ENCODE measurements around the gene EEIG1. TPM values are rescaled to one million over a fixed set of nuclear protein-coding genes. Genes with fewer than 3 reads are reported as not detected.

The EEIG1 gene
- total and polyA plus RNA-seq, 10 of the 15 experiments (the other 5 are each of a cell fraction or from before 2014, with no cell fraction given): 1.2 to 75.9 (median 9.0) TPM

DNA sequence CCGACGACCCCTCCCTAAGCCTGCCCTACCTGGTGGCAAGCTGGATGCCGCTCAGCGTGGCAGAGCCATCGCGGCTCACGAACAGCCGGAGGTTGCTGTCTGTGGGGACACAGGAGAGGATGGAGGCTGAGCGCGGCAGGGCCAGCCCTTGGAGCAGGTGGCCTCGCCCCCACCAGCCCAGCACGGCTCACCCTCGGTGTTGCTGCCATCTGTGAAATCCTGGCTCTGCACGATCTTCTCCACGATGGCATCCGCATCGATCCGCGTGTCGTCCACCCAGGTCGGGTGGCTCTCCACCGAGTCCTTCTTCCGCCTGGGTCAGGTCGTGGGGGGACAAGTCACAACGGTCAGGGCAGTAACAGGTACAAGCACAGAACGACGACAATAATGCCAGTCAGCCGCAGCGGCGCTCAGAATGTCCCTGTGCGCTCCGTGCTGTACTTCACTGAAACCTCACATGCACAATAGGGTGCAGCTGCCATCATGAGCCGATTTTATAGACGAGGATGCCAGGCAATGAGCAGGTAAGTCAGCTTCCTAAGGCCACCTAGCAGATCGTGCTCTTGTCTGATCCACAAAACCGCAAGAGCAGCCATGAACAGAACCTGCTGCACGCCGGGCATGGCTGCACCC lies 36.1 kb downstream of the EEIG1 start:
- ATAC-seq (no peak), FAIRE-seq (no peak), DNase-seq (ENCODE audit: low read depth, low spot score) (no peak)
- peaks cover 0 to 11% of the 10 kb centered on the region in 2 experiments; a peak in 3 of 4 replicates for H3K36me3 ChIP-seq (ENCODE audit: control insufficient read depth in 2 of 2, insufficient read depth in 2 of 2, low read length in 1 of 2)
- RAD21 ChIA-PET (ENCODE audit: unreplicated experiment): interaction anchor here (0.5 to 5.0 kb wide), 6 partner anchors 34 to 173 kb away, joined by 3 to 83 read pairs (median 5); partner anchors contain the start of gene EEIG1
- H3K4me1 ChIP-seq (ENCODE audit: control insufficient read depth, insufficient read depth, low read length): peaks cover 7% of the 10 kb centered on the region
- no peaks in the 10 kb centered on the region for H4K20me1 ChIP-seq (ENCODE audit: control insufficient read depth, insufficient read depth)
- 95% methylated on average over 32 of the region's 38 CpGs for WGBS (ENCODE audit: insufficient coverage, insufficient replicate concordance, low lambda C conversion rate, missing lambda C conversion rate)
- CTCF ChIA-PET: interaction anchor here (1.1 to 7.7 kb wide), 15 partner anchors 7 to 210 kb away, joined by 3 to 261 read pairs (median 5); partner anchors contain the start of genes EEIG1, NAIF1, PIP5KL1 and TOR2A
- no peak overlapping the region for H3K4me2 ChIP-seq (ENCODE audit: control insufficient read depth, insufficient read depth)
- in situ Hi-C loops (cut with MboI) (no loop called here), intact Hi-C loops (cut with micrococcal nuclease; ENCODE audit: unreplicated experiment) (no loop called here)
- no peaks in the 10 kb centered on the region for H3K79me2 ChIP-seq (ENCODE audit: control insufficient read depth, insufficient read depth, low read length)
- no TSS peak for BruUV-seq (replicated peaks)
- no peak for TF ChIP-seq SMAD1 (IDR thresholded peaks at IDR 0.05; ENCODE audit: low read depth, partially characterized antibody)
- TF ChIP-seq, protein P1, sequence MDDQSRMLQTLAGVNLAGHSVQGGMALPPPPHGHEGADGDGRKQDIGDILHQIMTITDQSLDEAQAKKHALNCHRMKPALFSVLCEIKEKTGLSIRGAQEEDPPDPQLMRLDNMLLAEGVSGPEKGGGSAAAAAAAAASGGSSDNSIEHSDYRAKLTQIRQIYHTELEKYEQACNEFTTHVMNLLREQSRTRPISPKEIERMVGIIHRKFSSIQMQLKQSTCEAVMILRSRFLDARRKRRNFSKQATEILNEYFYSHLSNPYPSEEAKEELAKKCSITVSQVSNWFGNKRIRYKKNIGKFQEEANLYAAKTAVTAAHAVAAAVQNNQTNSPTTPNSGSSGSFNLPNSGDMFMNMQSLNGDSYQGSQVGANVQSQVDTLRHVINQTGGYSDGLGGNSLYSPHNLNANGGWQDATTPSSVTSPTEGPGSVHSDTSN (IDR thresholded peaks at IDR 0.05; ENCODE audit: insufficient replicate concordance, low read depth, low read length): no peak
- TF ChIP-seq SMARCA5 (IDR thresholded peaks at IDR 0.05): no peak
- SMC1A ChIA-PET (ENCODE audit: uncharacterized antibody, unreplicated experiment): interaction anchor here (0.5 to 7.2 kb wide), 6 partner anchors 27 to 94 kb away, joined by 3 to 84 read pairs (median 8); no protein-coding TSS in a partner anchor
- no peaks in the 10 kb centered on the region for H3K27me3 ChIP-seq (replicated peaks in 1 of 2; ENCODE audit: control insufficient read depth in 2 of 2, insufficient read depth in 2 of 2, low read length in 1 of 2)
- H3K27ac ChIP-seq (ENCODE audit: control insufficient read depth, insufficient read depth): no peak overlapping the region
- no peak overlapping the region for H3K4me3 ChIP-seq
- H2AFZ ChIP-seq (ENCODE audit: control insufficient read depth, low read depth, low read length): no peak overlapping the region
- H3K9ac ChIP-seq (ENCODE audit: control insufficient read depth, insufficient read depth, low read length): no peak overlapping the region
- no peaks in the 10 kb centered on the region for H3K9me3 ChIP-seq (replicated peaks; ENCODE audit: control insufficient read depth, insufficient read depth, low read length)
- POLR2A ChIA-PET: interaction anchor here (0.5 kb wide), 1 partner anchor 59 kb away, joined by 3 read pairs; no protein-coding TSS in a partner anchor

DNA sequence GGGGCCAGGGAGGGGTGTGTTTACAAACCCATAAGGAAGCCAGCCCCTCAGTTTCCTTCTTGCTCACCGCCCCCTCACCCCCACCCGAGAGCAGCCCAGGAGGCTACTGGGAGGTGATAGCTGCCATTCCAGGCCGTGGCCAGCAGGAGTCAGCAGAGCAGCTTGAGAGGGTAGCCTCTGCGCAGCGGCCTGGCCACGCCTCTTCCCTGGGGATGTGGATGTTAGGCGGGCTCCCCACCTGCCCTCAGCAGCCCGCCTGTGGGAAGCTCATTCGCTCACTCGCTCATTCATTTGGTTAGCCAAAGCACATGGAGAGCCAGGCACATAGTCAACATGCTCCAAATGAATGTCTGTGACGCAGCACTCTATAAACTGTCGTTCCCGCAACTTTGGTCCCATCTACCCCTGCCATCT lies 37.1 kb downstream of the EEIG1 start:
- DNase-seq (ENCODE audit: low read depth, low spot score): no peak
- no peak overlapping the region for H3K9ac ChIP-seq (ENCODE audit: control insufficient read depth, insufficient read depth, low read length)
- no peak overlapping the region for H3K4me2 ChIP-seq (ENCODE audit: control insufficient read depth, insufficient read depth)
- no peaks in the 10 kb centered on the region for H3K9me3 ChIP-seq (replicated peaks; ENCODE audit: control insufficient read depth, insufficient read depth, low read length)
- no peaks in the 10 kb centered on the region for H3K79me2 ChIP-seq (ENCODE audit: control insufficient read depth, insufficient read depth, low read length)
- ChIA-PET POLR2A (no interaction called here), RAD21 (ENCODE audit: unreplicated experiment) (interaction anchor here (0.9 to 5.0 kb wide), 8 partner anchors 28 to 185 kb away, joined by 3 to 83 read pairs (median 5); partner anchors contain the start of gene EEIG1), CTCF (interaction anchor here (0.6 to 7.7 kb wide), 30 partner anchors 8 to 209 kb away, joined by 3 to 261 read pairs (median 4); partner anchors contain the start of genes EEIG1, NAIF1, PIP5KL1 and TOR2A), SMC1A (ENCODE audit: uncharacterized antibody, unreplicated experiment) (interaction anchor here (0.8 to 7.2 kb wide), 12 partner anchors 9 to 181 kb away, joined by 3 to 84 read pairs (median 4); no protein-coding TSS in a partner anchor)
- intact Hi-C loops (cut with micrococcal nuclease; ENCODE audit: unreplicated experiment): loop anchor here (1.0 kb wide), 2 partner anchors 92 to 174 kb away; no protein-coding TSS in a partner anchor
- no peaks in the 10 kb centered on the region for H3K27me3 ChIP-seq (replicated peaks in 1 of 2; ENCODE audit: control insufficient read depth in 2 of 2, insufficient read depth in 2 of 2, low read length in 1 of 2)
- ATAC-seq: peak; percentile 96
- H4K20me1 ChIP-seq (ENCODE audit: control insufficient read depth, insufficient read depth): no peaks in the 10 kb centered on the region
- WGBS (ENCODE audit: insufficient coverage, insufficient replicate concordance, low lambda C conversion rate, missing lambda C conversion rate): 26% methylated on average over 13 of the region's 13 CpGs
- peaks cover 0 to 11% of the 10 kb centered on the region in 2 experiments; a peak in 3 of 4 replicates for H3K36me3 ChIP-seq (ENCODE audit: control insufficient read depth in 2 of 2, insufficient read depth in 2 of 2, low read length in 1 of 2)
- H3K27ac ChIP-seq (ENCODE audit: control insufficient read depth, insufficient read depth): no peak overlapping the region
- peaks cover 7% of the 10 kb centered on the region for H3K4me1 ChIP-seq (ENCODE audit: control insufficient read depth, insufficient read depth, low read length)
- in situ Hi-C loops (cut with MboI): no loop called here
- no TSS peak for BruUV-seq (replicated peaks)
- no peak overlapping the region for H3K4me3 ChIP-seq
- peak; percentile 84 for FAIRE-seq
- H2AFZ ChIP-seq (ENCODE audit: control insufficient read depth, low read depth, low read length): no peak overlapping the region
- TF ChIP-seq ZNF24 (IDR thresholded peaks at IDR 0.05) (no peak), SMARCA5 (IDR thresholded peaks at IDR 0.05) (no peak), GATAD2B (conservative IDR thresholded peaks at IDR 0.05; ENCODE audit: low read depth) (no peak; the same call in 1 of the 2 replicates), SREBF2 (IDR thresholded peaks at IDR 0.05; ENCODE audit: low read length) (no peak), POLR2AphosphoS2 (IDR thresholded peaks at IDR 0.05; ENCODE audit: low read depth, low read length) (0 out of 2 replicates have a peak, but pooled peaks have one; percentile 12), MXI1 (IDR thresholded peaks at IDR 0.05; ENCODE audit: low read depth, low read length) (no peak), IRF4 (IDR thresholded peaks at IDR 0.05; ENCODE audit: low read depth, low read length) (0 out of 2 replicates have a peak, but pooled peaks have one; percentile 16), MEF2B (IDR thresholded peaks at IDR 0.05; ENCODE audit: partially characterized antibody, poor library complexity, severe bottlenecking) (peak; percentile 39), GABPA (IDR thresholded peaks at IDR 0.05; ENCODE audit: low read depth) (no peak), SPI1 (IDR thresholded peaks at IDR 0.05; ENCODE audit: borderline replicate concordance, insufficient read depth, low read depth, low read length) (no peak)
